HG03378 (cell line): ENCODE measurements around the gene MRPL1.
"Not testable (repeated sequence)": the region's sequence is repeated elsewhere in the genome, so short reads cannot be mapped to it uniquely, and the experiment has no call there.

Experiments
- ATAC-seq: cut with Tn5 transposase; IDR thresholded peaks from one replicate; pipeline ENCODE4 v1.9.1; 2021; ENCODE audit warnings: mild to moderate bottlenecking, moderate library complexity; ENCODE audit not compliant: unreplicated experiment

Gene MRPL1

DNA sequence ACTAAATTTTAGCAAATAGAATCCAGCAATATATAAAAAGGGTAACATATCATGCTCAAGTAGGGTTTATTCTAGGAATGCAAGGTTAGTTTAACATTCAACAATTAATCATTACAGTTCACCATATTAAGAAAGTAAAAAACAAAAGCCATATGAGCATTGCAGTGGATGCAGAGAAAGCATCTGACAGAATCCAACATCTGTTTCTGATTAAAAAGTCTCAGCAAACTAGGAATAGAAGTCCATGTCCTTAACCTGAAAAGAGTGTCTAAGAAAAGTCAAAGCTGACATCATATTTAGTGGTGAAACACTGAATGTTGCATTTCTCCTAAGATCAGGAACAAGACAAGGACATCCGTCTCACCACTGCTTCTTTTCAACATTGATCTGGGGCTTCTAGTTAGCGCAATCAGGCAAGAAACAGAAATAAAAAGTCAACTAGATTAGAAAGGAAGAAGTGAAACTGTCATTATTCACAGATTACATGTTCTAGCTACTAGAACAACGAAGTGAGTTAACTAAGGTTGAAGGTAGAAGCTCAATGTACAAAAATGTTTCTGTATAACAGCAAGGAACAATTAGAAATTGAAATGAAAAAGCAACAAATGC lies 49.3 kb downstream of the MRPL1 start:
- ATAC-seq: peak; percentile 70

DNA sequence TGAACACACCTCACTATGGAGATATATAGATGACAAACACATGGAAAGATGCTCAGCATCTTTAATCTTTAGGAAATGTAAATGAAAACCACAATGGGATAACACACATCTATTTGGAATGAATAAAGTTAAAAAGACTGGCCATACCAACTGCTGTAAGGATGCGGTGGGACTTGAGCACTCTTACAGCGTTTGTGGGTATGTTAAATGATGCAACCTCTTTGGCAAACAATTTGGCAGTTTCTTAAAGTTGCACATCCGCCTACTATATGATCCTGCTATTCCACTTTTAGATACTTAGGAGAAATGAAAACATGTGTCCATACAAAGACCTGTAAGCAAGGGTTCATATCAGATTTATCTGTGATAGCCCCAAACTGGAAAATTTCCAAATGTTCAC lies 50.7 kb downstream of the MRPL1 start:
- no peak for ATAC-seq

DNA sequence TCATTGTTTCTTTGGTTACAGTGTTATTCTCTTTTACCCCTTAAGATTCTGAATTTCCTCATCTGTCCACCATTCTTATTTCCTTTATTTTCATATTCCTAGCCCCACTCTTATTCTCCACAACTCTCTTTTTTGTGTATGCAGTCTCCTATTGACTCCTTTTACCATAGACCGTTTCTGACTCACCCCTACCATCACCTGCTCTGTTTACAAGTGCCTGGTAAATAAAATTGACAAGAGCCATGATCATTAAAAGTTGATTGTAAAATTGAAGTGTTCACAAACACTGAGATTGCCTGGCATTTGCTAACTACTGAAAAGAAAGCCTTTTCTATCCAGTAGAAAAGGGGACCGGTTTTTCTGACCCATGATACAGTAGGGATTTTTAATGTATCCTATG lies 54.4 kb downstream of the MRPL1 start:
- ATAC-seq: no peak

DNA sequence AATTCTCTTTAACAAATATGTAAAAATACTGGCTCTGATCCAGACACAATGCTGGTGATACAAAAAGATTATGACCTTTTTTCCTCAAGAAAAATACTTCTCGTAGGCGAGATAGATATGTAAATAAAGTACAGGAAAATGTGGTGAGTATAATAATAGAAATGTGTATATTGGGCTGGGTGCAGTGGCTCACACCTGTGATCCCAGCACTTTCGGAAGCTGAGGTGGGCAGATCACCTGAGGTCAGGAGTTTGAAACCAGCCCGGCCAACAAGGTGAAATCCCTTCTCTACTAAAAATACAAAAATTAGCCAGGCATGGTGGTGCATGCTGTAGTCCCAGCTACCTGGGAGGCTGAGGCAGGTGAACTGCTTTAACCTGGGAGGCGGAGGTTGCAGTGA lies 55.0 kb downstream of the MRPL1 start:
- ATAC-seq: no peak

DNA sequence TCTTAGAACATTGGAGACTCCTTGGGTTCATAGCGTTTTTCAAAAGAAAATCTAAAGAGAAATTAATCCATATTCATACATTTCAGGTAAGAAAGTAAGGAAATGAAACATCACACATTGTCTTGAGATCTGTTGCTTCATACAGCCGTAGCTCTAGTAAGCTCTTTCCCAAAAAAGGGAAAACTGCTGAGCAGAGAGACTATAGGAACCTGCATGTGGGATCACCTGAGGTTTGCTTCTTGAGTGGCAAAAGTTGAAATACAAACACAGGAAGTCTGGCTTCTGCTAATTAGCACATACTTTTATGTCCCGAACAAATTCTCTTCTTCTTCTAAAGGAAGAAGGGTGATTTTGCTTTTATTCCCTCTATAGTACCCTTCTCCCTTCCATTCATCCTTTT lies 57.7 kb downstream of the MRPL1 start:
- ATAC-seq: no peak

DNA sequence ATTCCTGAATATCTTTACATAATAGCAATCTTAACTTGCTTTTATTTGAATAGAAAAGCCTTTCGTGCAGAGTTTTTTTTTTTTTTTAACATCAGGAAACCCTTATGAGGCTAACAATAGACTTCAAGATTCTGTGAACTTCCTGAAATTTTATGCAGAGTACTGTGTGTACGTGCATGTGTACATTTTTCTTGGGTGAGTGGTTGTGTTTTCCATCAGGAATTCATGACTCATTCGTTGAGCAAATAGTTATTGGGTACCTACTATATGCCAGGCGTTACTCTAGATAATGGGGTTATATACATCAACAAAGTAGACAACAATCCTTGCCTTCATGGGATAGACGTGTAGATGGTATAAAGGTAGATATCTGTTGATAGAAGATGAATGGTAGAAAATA lies 59.1 kb downstream of the MRPL1 start:
- ATAC-seq: no peak

DNA sequence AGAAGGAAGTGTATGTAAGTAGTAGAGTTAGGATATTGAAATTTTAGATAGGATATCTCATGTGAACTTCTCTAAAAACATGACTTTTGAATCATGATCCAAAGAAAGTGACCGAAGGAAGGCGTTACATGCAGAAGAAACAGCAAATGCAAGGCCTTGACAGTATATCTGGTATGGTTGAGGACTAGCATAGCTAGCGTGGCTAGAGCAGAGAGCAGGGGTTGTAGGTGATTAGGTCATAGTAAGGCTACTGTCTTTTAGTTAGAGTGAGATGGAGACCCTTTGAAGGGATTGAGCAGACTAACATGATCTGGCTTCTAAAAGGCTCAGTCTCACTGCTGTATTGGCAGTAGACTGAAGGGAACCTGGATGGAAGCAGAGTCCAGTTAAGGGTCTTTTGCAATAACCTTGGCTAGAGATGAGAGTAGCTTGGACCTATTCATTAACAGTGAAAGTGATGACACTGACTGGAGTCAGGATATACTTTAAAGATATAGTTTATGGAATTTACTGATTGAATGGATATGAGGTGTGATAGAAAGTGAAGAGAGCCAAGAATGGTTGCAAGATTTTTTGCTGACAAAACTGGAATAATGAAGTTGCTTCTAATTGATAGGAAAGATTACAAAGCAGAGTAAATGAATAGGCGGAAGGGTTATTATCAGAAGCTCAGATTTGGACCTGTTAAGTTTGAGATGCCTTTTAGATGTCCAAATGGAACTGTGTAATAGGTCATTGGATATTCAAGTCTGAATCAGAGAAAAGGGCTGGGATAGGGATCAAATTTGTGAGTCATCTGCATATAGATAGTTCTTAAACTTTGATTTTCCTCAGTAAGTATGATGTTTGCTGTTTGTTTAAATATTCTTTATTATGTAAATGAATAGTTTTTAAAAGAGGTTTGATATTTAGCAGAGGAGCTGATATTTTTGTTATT lies 59.8 kb downstream of the MRPL1 start:
- ATAC-seq: no peak

DNA sequence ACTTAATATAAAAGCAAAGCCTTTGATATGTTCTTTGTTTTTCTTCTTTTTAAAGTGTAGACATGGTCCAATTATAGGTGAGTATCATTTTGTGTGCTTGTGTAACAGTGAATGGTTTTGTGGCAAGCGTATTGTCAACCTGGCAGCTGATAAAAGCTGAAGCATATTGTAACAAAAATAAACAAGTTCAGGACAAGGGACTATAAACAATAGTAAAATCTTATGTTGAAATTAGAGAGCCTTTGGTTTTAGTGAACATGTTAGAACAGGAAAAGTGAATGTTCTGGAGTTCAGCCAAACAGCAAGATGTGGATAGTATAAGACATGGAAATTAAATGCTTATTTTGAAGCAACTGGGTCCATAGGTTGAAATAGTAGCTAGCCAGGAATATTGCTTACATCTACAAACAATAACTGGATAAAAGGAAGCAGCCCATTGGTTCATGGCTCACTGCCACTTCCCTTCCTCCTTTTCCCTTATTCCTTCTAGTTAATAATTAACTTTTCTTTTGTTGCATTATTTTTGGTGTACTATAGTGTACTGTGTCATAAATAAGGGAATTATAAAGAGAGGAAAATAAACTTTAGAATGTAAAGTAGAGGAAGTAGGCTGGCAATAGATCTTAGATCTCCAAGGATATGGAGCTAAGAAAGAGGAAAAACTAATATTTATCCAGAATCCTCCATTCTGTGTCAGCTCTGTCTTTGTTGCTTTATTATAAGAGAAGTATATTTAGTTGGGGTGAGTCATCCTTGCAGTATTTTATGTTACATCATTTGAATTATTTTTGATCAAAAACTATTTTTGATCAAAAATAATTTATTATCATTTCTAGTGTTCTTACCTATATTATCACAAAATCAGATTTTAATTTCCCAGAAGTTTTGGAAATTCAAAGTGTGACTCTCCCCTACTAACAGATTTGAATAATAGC lies 65.6 kb downstream of the MRPL1 start:
- no peak for ATAC-seq

DNA sequence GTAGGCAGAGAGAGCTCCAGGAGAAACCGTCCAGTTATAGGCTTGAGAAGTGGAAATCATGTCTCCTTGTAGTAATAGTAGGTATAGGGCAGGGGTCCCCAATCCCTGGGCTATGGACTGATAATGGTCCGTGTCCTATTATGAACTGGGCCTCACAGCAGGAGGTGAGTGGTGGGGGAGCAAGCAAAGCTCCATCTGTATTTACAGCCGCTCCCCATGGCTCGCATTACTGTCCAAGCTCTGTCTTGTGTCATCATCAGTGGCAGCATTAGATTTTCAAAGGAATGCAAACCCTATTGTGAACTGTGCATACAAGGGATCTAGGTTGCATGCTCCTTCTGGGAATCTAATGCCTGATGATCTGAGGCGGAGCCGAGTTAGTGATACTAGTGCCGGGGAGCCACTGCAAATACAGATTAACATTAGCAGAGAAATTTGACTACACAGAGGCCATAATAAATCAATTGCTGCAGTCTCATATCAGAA lies 67.6 kb downstream of the MRPL1 start:
- no peak for ATAC-seq

DNA sequence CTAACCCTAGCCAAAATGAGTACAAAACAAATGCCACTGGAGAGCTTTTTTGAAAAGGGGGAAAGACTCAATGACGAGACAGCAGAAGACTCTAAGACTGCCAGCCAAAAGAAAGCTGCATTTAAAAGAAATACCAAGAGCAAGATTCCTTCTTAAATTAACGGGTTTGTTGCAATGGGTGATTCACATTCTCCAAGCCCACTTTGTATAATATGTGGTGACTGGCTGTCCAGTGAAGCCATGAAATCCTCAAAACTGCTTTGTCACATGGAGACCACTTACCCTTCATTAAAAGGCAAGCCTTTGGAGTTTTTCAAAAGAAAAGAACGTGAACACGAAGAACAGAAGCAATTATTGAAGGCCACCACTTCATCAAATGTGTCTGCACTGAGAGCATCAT lies 68.2 kb downstream of the MRPL1 start:
- ATAC-seq: no peak

DNA sequence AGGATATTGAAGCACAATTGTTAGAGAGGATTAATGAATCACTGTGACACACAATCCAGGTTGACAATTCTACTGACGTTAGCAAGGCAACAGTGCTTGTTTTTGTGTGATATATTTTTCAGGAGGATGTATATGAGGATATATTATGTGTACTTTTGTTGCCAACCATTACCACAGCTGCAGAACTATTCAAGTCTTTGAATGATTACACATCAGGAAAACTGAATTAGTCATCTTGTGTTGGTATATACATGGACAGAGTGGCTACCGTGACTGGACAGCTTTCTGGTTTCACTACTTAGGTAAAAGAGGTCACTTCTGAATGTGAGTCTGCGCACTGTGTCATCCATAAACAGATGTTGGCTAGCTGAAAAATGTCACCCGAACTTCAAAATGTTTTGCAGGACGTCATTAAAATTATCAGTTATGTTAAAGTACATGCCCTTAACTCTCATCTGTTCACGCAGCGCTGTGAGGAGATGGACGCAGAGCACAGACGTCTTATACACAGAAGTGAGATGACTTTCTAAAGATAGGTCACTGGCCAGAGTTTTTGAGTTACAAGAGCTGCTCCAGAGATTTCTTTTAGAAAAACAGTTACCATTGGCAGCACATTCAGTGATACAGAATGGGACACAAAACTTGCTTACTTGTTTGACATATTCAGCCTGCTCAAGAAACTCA lies 69.0 kb downstream of the MRPL1 start:
- no peak for ATAC-seq

DNA sequence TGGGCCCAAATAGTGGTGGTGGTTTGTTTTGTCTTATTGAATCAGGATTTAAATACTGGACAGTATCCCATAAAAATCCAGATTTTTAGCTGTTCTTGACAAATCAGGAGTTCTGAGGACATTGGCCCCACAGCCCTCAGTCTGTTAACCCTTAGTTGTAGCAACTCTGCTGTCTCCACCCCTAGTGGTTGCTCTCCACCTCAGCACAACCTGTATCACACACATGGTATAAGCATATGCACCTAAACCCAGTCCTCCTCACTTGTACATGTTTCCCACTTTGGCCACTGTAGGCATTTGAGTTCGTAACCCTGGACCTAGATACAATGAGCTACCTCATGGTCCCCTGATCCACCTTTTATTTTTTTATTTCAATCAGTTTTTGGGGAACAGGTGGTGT lies 75.9 kb downstream of the MRPL1 start:
- no peak for ATAC-seq

DNA sequence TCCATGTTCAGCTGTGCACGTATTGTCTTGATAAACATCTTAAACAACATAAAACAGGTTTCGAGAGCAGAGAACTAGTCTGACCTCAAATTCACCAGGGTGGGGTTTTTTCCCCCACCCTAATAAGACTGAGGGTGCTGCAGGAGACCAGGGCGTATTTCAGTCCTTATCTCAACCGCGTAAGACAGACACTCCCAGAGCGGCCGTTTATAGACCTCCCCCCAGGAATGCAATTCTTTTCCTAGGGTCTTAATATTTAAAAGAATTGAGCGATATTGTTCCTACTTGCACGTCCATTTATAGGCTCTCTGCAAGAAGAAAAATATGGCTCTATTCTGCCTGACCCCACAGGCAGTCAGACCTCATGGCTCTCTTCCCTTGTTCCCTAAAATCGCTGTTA lies 83.3 kb downstream of the MRPL1 start:
- ATAC-seq: not testable (repeated sequence)

DNA sequence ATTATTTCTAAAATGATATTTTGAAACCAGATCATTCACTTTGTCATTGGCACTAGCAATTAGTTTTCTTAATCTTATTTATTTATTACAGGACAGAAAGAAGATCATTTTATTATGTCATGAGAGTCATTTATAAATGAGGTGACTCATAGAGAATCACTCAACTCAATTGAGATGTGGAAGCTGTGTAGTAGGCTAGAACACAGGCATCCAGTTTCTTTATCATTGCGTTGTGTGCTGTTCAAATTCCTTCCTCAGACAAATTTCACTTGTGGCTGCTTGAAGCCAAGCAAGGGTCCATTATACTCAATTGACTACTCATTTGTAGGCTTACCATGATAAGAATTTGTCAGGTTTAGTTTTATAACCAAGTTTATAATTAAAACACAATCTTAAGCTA lies 87.6 kb downstream of the MRPL1 start:
- no peak for ATAC-seq

DNA sequence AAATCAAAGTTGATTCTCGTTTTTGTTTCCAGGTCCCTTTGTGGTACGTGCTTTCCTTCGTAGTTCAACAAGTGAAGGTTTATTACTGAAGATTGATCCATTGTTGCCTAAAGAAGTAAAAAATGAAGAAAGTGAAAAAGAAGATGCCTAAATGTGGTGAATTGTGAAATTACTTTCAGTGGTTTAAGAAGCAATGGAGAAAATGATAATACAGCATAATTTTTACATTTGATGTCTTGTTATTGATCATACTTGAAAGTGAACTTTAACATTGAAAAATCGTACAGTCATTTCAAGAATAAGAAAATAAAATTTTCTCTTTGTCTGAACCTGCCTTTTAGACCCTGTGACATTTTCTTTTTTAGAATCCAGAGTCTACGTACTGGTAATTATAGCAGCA lies 89.8 kb downstream of the MRPL1 start:
- no peak for ATAC-seq

DNA sequence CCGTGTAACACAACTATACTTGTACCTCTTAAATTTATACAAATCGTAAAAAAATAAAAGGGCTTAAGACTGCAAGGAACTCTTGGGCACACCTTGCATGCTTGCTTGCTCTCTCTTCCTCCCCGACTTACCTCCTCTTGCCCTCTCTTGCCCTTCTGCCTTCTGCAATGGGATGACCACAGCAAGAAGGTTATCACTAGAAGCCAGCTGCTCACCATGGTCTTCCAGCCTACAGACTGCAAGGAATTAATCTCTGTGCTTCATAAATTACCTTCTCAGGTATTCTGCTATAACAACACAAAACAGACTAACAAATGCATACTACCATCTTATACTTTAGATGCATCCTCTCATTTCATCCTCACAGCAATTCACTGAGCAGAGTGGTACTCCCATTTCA lies 92.1 kb downstream of the MRPL1 start:
- ATAC-seq: no peak

DNA sequence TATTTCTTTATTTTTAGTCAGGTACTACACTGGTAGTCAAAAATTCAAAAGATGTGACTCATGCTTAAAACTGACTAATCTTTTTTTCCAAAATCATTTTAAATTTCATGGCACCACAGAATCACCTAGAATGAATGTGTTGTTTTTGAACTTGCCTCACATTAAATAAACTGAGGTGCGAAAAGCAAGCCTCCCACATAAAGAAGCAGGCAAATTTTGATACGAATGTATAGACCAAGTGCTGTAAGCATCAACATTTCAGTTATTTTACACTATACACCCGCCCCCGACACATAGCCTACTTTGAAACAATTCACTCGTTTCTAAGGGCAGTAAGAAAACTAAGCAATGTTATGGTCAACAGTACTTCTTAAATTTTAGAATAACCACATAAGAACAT lies 94.3 kb downstream of the MRPL1 start:
- no peak for ATAC-seq

DNA sequence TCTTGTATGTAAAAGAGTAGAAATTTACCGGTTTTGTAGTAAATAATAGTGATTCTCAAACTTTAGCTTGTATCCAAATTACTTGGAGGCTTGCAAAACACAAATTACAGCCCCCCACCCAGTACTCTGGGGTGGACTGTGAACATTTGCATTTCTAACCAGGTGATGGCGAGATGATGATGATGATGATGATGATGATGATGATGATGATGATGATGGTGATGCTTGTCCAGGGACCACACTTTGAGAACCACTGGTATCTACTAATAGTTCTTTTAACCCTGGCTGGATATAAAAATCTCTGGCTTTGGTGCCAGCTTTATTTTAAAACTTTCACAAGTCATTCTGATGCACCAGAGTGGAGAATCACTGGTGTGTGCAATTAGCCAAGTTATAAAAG lies 96.3 kb downstream of the MRPL1 start:
- ATAC-seq: no peak

DNA sequence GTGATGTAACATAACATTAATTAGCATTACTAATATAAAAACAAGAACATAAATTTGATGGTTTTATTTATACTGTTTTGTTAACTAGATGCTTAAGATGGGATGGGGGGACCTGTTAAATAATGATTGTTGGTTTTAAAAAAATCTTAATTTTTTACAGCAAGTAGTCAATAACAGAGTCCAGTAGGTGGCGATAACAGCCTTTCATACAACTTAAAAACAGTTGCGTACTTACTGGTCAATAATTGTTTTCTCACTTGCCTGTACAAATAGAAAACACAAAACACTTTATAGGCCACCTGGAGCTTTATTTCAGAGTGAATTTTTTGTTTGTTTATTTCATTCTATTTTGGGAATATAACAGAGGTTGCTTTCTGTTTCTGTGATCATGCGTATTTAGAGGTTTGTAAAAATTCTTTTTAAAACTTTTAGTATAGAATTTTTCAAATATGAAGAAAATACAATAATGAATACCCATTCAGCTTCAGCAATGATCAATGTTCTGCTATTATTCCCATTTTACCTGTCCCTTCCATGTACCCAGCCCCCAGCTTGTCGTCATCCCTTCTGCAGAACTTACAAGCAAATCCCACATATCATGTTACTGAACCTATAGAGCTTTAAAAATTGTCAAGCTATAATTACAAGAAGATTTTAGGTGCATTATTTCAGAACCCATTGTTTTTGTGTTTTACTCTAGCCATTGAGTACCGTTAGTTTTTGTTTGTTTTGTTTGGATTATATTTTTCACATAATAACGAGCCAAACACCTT lies 97.1 kb downstream of the MRPL1 start:
- ATAC-seq: no peak

DNA sequence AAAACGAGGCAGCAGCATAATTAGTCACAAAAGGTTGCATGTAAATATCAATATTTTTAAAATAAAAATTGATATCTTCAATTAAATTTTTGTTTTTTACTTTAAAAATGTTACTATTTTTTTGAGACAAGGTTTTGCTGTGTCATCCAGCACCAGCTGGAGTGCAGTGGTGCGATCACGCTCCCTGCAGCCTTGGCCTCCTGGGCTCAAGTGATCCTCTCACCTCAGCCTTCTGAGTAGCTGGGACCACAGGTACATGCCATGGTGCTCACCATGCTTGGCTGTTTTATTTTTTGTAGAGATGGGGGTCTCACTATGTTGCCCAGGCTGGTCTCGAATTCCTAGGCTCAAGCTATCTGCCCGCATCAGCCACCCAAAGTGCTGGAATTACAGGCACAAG lies 97.7 kb downstream of the MRPL1 start:
- no peak for ATAC-seq
